Left forelimb (tissue), 1 donor: ENCODE measurements around the gene LHB.

Experiments used
- DNase-seq: peaks from one replicate; pipeline ENCODE4 v3.0.0-alpha.2; 2018; ENCODE audit warnings: low spot score

Gene LHB

DNA sequence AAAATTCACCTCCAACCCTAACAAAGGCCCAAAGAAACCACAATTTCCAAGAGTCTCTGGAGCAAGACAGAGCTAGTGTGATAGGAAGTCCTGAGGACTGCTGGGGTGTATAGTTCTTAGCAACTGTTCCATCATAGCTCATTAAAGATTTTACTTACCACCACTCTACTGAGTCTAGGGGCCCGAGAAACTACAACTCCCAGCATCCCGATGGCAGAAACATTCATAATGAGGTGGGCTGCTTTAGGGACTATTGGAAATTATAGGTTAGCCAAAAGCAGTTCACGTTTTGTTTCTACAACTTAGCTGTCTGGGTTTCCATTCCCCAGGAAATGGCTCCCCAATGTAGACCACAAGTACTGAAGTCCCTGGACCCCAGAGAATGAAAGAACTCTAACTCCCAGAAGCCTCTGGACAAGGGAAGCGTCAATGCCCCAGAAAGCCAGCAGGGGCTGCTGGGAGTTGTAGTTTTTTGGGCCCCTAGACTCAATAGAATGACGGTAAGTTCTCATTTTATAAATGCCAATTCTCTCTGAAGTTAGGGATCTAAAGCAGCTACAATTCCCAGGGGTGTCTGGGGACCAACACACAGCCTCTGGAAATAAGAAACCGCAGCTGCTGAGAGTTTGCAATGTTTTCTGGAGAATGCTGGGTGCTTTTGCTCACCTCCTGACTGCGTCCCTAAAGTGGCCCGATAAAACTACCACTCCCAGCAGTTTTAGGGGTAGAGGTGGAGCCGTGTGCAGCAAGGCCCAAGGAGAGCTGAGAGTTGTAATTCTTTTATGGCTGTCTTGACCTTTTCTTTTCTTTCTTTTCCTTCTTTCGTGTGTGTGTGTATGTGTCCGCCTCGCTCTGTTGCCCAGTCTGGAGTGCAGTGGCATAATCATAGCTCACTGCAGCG, 40.7 kb downstream of the LHB start:
- no peak for DNase-seq

DNA sequence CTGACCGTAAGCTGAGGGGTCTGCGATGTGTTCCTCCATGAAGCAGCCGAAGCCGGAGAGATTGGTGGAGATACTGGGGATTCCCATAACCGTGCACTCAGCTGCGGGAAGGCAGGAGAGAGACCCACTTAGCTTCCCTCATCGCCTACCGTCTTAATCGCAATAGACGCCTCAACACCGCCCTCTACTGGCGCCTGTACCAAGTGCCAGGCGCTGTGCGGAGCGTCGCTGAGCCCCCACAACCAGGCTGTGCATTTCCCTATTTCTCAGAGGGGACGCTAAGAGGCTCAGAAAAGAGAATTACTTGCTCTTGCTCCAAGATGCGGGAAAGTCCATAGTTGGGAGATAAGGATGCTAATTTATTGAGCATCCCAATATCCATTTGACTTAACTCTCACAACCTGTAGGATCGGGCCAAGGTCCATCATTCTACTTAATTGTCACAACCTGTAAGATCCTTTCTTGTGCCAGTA, 45.9 kb downstream of the LHB start:
- peak; percentile 81 for DNase-seq

DNA sequence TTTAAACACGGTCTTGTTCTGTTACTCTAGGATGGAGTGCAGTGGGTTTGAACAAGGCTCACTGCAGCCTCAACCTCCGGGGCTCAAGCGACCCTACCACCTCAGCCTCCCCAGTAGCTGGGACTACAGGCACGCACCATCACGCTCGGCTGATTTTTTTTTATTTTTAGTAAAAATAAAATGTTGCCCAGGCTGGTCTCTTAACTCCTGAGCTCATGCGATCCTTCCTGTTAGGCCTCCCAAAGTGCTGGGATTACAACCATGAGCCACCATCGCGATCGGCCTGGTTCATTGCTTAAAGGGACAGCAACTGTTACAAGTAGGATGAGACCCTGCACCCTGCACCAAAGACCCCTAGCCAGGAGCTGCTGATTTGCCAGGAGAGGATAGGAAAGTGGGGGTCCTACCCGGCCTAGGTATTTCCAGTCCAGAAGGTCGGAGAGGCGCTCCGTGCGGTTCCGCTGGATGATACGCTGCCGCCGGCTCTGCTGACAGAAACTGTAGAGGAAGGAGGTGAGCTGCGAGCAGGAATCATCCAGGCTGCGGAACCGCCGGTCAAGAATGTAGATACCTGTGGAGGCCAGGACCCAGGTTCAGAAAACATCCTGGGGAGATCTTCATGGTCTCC, 46.6 kb downstream of the LHB start:
- DNase-seq = no peak

DNA sequence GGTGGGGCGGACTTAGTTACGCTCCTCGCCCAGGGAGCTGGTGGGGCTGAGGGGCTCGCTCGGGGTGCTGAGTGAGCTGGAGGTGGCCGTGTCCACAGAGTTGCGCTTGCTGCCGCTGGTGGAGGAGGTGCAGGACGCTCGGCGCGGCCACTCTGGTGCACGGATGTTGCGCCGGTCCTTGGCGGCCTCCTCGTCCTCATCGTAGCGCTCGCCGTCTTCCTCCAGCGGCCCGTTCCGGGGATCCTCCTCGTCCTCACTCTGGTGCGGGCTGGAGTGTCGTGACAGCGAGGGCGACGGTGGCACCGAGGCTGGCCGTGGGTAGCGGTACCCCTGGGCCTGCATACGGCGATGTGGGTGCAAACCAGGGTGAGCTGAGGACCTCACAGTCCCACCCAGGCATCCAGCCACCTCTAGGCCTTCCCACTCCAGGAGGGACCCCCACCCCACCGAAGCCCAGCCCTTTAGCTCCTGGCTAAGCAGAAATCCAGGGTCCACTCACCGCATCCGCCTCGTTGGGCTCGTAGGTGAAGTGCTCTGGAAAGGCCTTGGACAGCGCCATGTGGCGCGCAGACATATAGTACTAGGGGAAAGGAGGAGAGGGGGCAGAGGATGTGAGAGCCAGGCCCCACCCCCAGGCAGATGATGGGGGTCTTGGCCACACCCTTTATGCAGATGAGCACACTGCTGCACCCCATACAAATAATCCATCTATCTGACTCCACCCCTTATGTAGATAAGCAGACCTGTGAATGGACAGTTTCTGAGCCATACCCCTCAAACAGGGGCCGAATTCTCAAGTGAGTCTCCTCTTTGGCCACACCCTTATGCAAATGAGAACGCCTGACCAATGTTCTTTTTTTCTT, 47.4 kb downstream of the LHB start:
- no peak for DNase-seq

DNA sequence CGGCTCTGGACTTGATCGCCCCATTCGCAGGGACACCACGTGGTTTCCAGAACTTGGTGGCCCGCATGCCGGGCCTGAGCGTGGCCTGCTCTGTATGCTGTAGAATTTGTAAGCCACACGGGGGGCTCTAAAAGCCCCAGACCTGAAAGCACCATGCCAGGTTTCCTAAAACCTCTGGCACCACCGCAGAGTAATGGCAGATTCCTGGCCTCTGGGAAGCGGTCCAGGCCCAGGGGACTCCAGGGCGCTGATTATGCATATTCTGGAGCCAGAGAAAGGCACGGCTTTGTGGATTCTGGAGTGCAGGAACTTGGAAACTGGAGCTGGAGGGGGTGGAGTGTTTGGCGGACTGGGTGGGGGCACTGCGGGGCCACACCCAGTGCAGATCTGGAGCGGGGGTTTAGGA, 48.1 kb downstream of the LHB start:
- DNase-seq = no peak

DNA sequence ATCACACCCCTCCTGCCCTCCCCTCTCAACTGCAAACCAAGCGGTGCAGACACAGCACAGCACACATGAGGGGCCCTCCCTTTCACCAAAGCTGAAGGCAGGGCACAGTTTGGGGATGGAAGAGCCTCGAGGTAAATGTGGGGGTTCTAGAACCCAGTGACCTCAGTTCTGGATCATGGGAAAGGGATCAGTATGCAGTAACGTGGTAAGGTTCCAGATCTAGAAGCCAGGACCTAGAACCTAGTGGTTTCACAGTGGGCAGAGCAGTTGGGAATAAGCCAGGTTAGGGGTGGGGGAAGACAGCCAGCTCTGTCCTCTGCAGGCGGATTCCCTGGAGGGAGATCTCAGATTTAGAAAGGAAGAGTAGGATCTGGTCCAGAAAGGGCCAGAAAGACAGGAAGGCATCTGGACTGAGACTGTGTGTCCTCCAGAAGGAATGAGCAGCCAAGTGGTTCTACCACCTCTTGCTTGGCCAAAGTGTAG, 48.7 kb downstream of the LHB start:
- DNase-seq = no peak

DNA sequence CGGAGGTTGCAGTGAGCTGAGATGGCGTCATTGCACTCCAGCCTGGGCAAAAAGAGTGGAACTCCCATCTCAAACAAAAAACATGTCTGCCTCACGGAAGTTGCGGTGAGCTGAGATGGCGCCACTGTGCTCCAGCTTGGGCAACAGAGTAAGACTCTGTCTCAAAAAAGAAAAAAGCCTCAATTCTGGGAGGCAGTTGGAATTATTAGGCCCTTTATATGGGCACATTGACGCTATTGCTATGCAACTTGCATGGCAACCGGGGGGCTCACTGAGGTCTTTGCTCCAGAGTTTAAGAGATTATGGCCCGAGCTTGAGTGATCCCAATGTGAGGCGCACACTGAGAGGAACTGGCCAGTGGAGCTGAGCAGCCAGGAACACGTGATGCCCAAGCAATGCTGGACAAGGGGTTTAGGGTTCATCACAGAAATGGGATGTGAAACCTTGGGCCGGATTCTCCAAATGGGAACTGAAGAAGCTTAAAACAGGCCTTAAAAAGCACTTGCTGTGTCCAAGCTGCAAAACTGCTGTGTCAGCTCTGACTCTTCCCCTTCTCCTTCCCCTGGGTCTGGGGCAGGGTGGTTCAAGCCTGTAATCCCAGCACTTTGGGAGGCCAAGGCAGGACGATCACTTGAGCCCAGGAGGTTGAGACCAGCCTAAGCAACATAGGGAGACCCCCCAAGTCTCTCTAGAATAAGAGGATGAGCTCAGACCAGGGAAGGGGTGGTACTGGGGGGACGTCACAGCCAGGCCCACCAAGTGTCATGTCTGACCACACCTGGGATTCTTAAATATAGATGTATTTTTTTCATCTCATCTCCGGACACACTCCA, 49.3 kb downstream of the LHB start:
- DNase-seq = no peak

DNA sequence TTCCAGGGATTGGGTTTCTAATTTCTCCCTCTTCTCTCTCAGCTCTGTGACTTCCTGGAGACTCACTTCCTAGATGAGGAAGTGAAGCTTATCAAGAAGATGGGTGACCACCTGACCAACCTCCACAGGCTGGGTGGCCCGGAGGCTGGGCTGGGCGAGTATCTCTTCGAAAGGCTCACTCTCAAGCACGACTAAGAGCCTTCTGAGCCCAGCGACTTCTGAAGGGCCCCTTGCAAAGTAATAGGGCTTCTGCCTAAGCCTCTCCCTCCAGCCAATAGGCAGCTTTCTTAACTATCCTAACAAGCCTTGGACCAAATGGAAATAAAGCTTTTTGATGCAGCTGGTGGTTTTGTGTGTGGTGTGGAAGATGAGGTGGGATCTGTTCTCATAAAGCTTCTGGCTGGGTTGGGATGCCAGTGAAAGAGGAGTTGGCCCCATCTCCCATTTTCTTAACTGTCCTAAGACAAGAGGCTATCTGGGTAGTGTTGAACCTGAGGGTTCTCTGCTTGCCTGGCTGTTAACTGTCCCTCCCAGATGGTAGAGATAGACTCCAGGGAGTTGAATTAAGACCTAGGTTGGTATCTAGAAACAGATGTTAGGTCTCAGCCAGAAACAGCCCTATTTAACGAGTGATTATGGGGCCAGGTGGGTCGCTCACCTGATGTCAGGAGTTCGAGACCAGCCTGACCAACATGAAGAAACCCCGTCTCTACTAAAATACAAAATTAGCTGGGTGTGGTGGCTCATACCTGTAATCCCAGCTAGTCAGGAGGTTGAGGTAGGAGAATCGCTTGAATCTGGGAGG, 50.1 kb downstream of the LHB start:
- DNase-seq = no peak
